Left ventricle myocardium inferior (tissue), 1 donor: ENCODE data around the gene TAB2. TPM values are rescaled to one million over a fixed set of nuclear protein-coding genes. Genes with fewer than 3 reads are reported as not detected.
"Not testable (repeated sequence)": the region's sequence is repeated elsewhere in the genome, so short reads cannot be mapped to it uniquely, and the experiment has no call there.

Source experiments
- DNase-seq: peaks from one replicate; pipeline ENCODE4 v3.0.0-alpha.2; 2020
- H3K27ac ChIP-seq: fragments of 200-600 bp; replicated peaks from 2 replicates; pipeline ENCODE4 v1.8.0; 2021
- H3K27me3 ChIP-seq: fragments of 200-600 bp; 2 replicates; pipeline ENCODE4 v1.8.0; 2021; ENCODE audit warnings: low read depth
- H3K36me3 ChIP-seq: fragments of 200-600 bp; 2 replicates; pipeline ENCODE4 v1.8.0; 2021
- H3K4me1 ChIP-seq: fragments of 200-600 bp; 2 replicates; pipeline ENCODE4 v1.8.0; 2021
- H3K4me3 ChIP-seq: fragments of 200-600 bp; 2 replicates; pipeline ENCODE4 v1.8.0; 2021; ENCODE audit warnings: mild to moderate bottlenecking, moderate library complexity
- H3K9me3 ChIP-seq: fragments of 200-600 bp; replicated peaks from 2 replicates; pipeline ENCODE4 v1.8.0; 2021
- intact Hi-C: fragments of 100-400 bp; cut with micrococcal nuclease; formaldehyde crosslinking; loops from one replicate; pipeline ENCODE4 v1.11.0; 2022
- total RNA-seq: library from RNA; stranded (reverse); fragmentation: NEBNext Ultra II Directional; extraction: Animal tissue kit (Norgen Biotek cat#: 25700); gene quantifications from one replicate; pipeline ENCODE4 v1.2.1, GENCODE V29; 2021
- TF ChIP-seq, protein P1 (sequence below): fragments of 200-600 bp; IDR thresholded peaks from 2 replicates; pipeline ENCODE4 v1.8.0; 2021; ENCODE audit warnings: antibody characterized with exemption, mild to moderate bottlenecking, borderline replicate concordance
- donor health status: DM: no; HTN: yes; CAD: no; lungs with severe emphysema.

The TAB2 gene
- total RNA-seq, 1 donor from 2014 or later, result 56.7 TPM

DNA sequence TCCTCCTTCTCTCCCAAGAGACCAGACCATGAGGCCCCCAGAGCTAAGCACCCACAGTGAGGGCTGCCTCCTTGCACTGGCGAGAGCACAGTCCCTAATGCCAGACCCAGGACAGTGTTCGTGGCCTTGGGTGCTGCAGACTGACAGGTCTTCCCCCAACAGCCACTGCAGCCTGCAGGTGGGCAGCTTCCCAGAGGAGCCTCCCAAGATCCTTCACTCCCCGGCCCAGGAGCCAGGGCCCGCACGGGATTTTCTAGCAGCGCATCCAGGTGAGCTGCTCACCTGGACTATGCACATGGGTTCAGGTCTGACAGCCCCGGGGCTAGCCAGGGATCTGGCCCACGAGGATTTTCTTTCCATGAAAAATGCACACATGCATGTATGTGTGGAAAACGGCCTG is 124.2 kb downstream of the TAB2 start:
- intact Hi-C loops, result no loop called here
- TF ChIP-seq, protein P1, sequence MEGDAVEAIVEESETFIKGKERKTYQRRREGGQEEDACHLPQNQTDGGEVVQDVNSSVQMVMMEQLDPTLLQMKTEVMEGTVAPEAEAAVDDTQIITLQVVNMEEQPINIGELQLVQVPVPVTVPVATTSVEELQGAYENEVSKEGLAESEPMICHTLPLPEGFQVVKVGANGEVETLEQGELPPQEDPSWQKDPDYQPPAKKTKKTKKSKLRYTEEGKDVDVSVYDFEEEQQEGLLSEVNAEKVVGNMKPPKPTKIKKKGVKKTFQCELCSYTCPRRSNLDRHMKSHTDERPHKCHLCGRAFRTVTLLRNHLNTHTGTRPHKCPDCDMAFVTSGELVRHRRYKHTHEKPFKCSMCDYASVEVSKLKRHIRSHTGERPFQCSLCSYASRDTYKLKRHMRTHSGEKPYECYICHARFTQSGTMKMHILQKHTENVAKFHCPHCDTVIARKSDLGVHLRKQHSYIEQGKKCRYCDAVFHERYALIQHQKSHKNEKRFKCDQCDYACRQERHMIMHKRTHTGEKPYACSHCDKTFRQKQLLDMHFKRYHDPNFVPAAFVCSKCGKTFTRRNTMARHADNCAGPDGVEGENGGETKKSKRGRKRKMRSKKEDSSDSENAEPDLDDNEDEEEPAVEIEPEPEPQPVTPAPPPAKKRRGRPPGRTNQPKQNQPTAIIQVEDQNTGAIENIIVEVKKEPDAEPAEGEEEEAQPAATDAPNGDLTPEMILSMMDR, result no peak
- Histone ChIP-seq H3K4me3 (no peak overlapping the region), H3K9me3 (no peaks in the 10 kb centered on the region), H3K4me1 (peaks cover 5% of the 10 kb centered on the region), H3K27ac (no peak overlapping the region), H3K27me3 (peaks cover 31% of the 10 kb centered on the region), H3K36me3 (no peaks in the 10 kb centered on the region)
- DNase-seq, result no peak

DNA sequence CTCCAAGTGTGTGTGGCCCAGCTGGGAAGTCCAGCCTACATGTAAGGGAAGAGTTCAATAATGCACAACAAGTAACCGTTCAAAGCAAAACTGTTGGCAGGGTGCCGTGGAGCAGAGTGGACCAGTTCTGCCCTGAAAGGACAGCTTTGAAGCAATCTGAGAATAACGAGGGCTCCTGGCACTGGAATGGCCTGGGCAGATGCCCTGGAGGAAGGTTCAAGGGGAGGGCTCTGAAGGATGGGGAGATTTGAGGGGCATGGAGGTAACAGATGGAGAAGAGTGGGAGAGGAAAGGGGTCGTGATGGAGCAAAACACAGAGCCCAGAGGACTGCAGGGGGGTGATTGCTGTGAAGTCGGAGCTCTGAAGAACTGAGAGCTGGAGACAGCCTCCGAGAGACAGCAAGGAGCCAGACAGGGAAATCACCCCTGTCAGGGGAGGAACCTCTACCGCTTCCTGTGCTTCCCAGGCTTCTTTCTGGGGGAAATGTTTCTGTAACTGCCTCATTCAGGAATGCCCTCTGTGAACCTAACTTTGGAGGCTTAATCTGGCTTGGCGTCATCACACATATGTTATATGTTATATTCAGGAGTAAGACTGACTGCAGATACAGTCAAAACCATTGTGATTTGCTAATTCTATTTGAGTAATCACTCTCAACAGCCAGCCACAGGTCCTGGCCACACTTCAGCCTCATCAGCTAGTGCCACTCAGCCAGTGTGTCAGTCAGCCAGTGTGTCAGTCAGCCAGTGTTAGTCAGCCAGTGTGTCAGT is 126.1 kb downstream of the TAB2 start:
- H3K9me3 ChIP-seq, result no peaks in the 10 kb centered on the region
- H3K27me3 ChIP-seq, result peaks cover 49% of the 10 kb centered on the region
- TF ChIP-seq, protein P1, result no peak
- H3K27ac ChIP-seq, result no peak overlapping the region
- no peaks in the 10 kb centered on the region for H3K36me3 ChIP-seq
- no peak overlapping the region for H3K4me3 ChIP-seq
- no peak for DNase-seq
- intact Hi-C loops, result no loop called here
- peaks cover 5% of the 10 kb centered on the region for H3K4me1 ChIP-seq

DNA sequence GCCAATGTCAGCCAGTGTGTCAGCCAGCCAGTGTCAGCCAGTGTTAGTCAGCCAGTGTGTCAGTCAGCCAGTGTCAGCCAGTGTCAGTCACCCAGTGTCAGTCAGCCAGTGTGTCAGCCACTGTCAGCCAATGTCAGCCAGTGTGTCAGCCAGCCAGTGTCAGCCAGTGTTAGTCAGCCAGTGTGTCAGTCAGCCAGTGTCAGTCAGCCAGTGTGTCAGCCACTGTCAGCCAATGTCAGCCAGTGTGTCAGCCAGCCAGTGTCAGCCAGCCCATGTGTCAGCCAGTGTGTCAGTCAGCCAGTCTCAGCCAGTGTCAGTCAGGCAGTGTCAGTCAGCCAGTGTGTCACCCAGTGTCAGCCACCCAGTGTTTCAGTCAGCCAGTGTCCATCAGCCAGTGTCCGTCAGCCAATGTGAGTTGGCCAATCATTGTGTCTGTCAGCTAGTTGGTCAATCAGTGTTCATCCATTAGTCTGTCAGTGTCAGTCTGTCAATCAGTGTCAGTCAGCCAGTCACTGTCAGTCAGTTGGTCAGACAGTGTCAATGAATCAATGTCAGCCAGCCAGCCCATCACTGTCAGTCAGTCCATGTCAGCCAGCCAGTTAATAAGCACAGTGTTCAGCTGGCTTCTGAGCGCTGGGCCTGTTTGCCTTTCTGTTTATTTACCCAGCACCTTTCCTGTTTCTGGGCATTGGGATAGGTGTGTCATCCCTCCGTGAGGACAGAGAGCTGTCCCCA is 127.0 kb downstream of the TAB2 start:
- H3K27ac ChIP-seq, H3K36me3 ChIP-seq, intact Hi-C loops, H3K4me3 ChIP-seq, DNase-seq, H3K4me1 ChIP-seq, H3K9me3 ChIP-seq: not testable (repeated sequence)
- H3K27me3 ChIP-seq, result peaks cover 58% of the 10 kb centered on the region

DNA sequence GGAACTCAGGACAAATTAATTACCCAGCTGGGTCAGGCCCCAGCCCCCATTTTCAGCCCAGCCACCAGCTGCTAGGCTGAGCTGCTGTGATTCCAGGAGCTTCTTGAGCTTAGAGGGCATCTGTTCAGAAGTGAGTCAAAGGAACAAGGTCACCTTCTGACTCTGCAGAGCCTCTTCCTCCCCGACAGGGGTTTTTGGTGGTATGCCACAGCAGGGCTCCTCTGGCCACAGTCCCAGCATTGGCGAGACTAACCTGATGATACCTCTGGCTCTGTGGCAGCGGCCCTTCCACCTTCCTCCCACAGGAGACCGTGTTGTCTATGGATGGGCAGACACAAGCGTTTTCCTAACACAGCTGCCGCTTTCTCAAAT is 127.6 kb downstream of the TAB2 start:
- intact Hi-C loops, result no loop called here
- H3K36me3 ChIP-seq, result no peaks in the 10 kb centered on the region
- no peaks in the 10 kb centered on the region for H3K9me3 ChIP-seq
- H3K27ac ChIP-seq, result no peak overlapping the region
- TF ChIP-seq, protein P1, result no peak
- H3K4me1 ChIP-seq, result peaks cover 6% of the 10 kb centered on the region
- H3K4me3 ChIP-seq, result no peak overlapping the region
- no peak for DNase-seq
- peaks cover 62% of the 10 kb centered on the region for H3K27me3 ChIP-seq

DNA sequence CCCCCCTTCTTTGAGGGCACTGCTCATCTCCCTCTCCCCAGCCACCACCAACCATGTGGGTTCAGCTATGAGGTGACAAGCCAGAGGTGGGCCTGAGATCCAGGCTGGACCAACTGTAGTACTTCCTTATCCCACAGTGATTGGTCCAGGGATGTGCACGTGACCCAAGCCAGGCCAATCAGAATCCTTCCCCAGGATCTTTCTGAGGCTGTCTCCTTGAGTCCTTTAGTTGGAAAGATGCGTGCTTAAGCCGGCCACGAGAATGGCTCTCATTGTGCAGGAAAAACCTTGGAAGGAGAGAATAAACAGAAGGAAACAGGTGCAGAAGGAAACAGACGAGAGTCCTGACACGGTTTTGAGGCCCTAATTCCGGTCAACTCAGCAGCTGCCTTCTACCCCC is 128.1 kb downstream of the TAB2 start:
- TF ChIP-seq, protein P1, result no peak
- no peak overlapping the region for H3K27ac ChIP-seq
- no peaks in the 10 kb centered on the region for H3K36me3 ChIP-seq
- H3K4me1 ChIP-seq, result peaks cover 11% of the 10 kb centered on the region
- H3K9me3 ChIP-seq, result no peaks in the 10 kb centered on the region
- peaks cover 63% of the 10 kb centered on the region for H3K27me3 ChIP-seq
- intact Hi-C loops, result no loop called here
- DNase-seq, result no peak
- no peak overlapping the region for H3K4me3 ChIP-seq
